Karpas-422 (cell line): ENCODE data around the gene MAGT1. TPM values are rescaled to one million over a fixed set of nuclear protein-coding genes. Genes with fewer than 3 reads are reported as not detected.
"Not testable (repeated sequence)": the region's sequence is repeated elsewhere in the genome, so short reads cannot be mapped to it uniquely, and the experiment has no call there.

ENCODE experiments used
- DNase-seq: peaks from one replicate; pipeline ENCODE4 v3.0.0-alpha.2; 2015
- H2AFZ ChIP-seq: fragments of 200-600 bp; sonication (generic); 2 replicates; pipeline ENCODE4 v1.6.1; 2014; ENCODE audit warnings: antibody characterized with exemption, low read length, mixed read lengths
- H3K27ac ChIP-seq: fragments of 200-600 bp; sonication (generic); 2 replicates; pipeline ENCODE4 v1.5.1; 2014; ENCODE audit warnings: mild to moderate bottlenecking, low read length, moderate library complexity
- H3K27me3 ChIP-seq: fragments of 200-600 bp; sonication (generic); 2 replicates; pipeline ENCODE4 v1.6.1; 2014; ENCODE audit warnings: low read length, mixed read lengths
- H3K36me3 ChIP-seq: fragments of 200-600 bp; sonication (generic); 2 replicates; pipeline ENCODE4 v1.6.1; 2014; ENCODE audit warnings: low read length, mixed read lengths; ENCODE audit not compliant: insufficient read depth
- H3K4me1 ChIP-seq: fragments of 200-600 bp; sonication (generic); 2 replicates; pipeline ENCODE4 v1.6.1; 2014; ENCODE audit warnings: mild to moderate bottlenecking, low read length, mixed read lengths
- H3K4me2 ChIP-seq: fragments of 200-600 bp; sonication (generic); 2 replicates; pipeline ENCODE4 v1.6.1; 2014; ENCODE audit warnings: low read length, low read depth, mild to moderate bottlenecking; ENCODE audit not compliant: poor library complexity, severe bottlenecking
- H3K4me3 ChIP-seq: fragments of 200-600 bp; sonication (generic); 2 replicates; pipeline ENCODE4 v1.5.1; 2014; ENCODE audit warnings: mild to moderate bottlenecking, antibody characterized with exemption, low read length, mixed read lengths
- H3K79me2 ChIP-seq: fragments of 200-600 bp; sonication (generic); 2 replicates; pipeline ENCODE4 v1.6.1; 2014; ENCODE audit warnings: mild to moderate bottlenecking, low read length, mixed read lengths
- H3K9ac ChIP-seq: fragments of 200-600 bp; sonication (generic); 2 replicates; pipeline ENCODE4 v1.6.0; 2014; ENCODE audit warnings: low read length
- H3K9me2 ChIP-seq: fragments of 200-600 bp; sonication (generic), shearing (Covaris generic); replicated peaks from 2 replicates; pipeline ENCODE4 v1.6.0; 2014; ENCODE audit warnings: mild to moderate bottlenecking, low read length, moderate library complexity; ENCODE audit not compliant: insufficient read depth
- H3K9me3 ChIP-seq: fragments of 300-700, 200-600 bp; sonication (generic); 2 replicates; pipeline ENCODE4 v1.6.1; 2014; ENCODE audit warnings: low read length, mixed read lengths
- H4K20me1 ChIP-seq: fragments of 200-600 bp; sonication (generic); 2 replicates; pipeline ENCODE4 v1.6.1; 2014; ENCODE audit warnings: mild to moderate bottlenecking, antibody characterized with exemption, low read length, low read depth; ENCODE audit not compliant: insufficient read depth
- total RNA-seq: library from RNA; depleted of rRNA; stranded (reverse); fragments of >200 nt; shearing (Covaris generic); gene quantifications from 2 replicates; pipeline ENCODE4 v1.2.3, GENCODE V29; 2014; ENCODE audit warnings: low replicate concordance

MAGT1 gene
- total RNA-seq, 1 experiment from 2014 or later: 78.5 TPM

DNA sequence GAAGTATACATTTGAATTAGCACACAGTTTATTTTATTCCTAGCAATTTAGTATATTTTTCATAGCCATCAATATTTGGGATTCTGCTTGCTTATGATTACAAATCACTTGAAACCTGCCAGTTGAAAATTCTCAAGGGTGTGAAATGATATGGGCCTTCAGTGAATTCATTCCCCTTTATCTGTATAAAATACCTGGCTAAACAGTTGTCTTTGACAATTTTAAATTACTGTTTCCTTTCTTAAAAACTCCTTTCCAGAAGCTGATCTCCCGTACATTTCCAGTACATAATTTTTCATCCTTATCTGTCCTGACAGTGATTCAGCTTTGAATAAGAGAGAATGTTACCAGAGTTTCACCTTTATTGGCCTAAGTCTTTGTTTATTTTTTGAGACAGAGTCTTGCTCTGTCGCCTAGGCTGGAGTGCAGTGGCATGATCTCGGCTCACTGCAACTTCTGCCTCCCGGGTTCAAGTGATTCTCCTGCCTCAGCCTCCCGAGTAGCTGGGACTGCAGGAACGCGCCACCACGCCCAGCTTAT is 29.2 kb upstream of the MAGT1 start:
- Histone ChIP-seq H3K36me3 (no peaks in the 10 kb centered on the region), H3K4me3 (no peak overlapping the region), H3K9me2 (no peaks in the 10 kb centered on the region), H3K4me1 (peaks cover 7% of the 10 kb centered on the region), H3K9ac (no peak overlapping the region), H3K27ac (no peak overlapping the region), H3K9me3 (no peaks in the 10 kb centered on the region), H4K20me1 (no peaks in the 10 kb centered on the region), H3K27me3 (no peaks in the 10 kb centered on the region), H2AFZ (no peak overlapping the region), H3K79me2 (no peaks in the 10 kb centered on the region), H3K4me2 (no peak overlapping the region)
- DNase-seq: no peak

DNA sequence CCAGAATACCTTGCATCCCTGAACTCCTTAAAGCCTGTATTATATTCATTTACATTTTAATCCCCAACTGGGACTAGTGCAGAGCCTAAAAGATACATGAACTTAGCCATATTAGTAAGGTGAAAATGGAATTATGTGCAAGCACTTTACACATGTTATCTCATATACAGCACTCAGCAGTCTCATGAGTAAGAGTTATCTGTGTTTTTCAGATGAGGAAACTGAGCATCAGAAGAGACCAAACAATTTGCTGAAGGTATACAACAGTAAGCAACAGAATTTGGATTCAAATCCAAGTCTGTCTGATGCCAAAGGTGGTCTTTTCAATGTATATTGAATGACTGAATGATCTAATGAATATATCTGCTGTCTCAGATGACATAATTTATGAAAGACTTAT is 27.6 kb upstream of the MAGT1 start:
- H2AFZ ChIP-seq: no peak overlapping the region
- no peak overlapping the region for H3K4me2 ChIP-seq
- H3K9me3 ChIP-seq: no peaks in the 10 kb centered on the region
- DNase-seq: no peak
- H3K36me3 ChIP-seq: no peaks in the 10 kb centered on the region
- no peaks in the 10 kb centered on the region for H3K9me2 ChIP-seq
- no peak overlapping the region for H3K9ac ChIP-seq
- H3K79me2 ChIP-seq: no peaks in the 10 kb centered on the region
- peaks cover 7% of the 10 kb centered on the region for H3K4me1 ChIP-seq
- no peaks in the 10 kb centered on the region for H3K27me3 ChIP-seq
- no peaks in the 10 kb centered on the region for H4K20me1 ChIP-seq
- no peak overlapping the region for H3K4me3 ChIP-seq
- no peak overlapping the region for H3K27ac ChIP-seq

DNA sequence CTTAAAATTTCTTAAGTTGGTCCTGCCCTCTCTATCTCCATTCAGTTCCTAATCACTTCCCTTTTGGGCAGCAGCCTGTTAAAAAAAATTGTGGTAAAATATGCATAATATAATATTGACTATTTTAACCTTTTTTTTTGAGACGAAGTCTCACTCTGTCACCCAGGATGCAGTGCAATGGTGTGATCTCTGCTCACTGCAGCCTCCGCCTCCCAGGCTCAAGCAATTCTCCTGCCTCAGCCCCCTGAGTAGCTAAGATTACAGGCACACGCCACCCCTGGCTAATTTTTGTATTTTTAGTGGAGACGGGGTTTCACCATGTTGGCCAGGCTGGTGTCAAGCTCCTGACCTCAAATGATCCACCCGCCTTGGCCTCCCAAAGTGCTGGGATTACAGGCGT is 24.1 kb upstream of the MAGT1 start:
- H3K27ac ChIP-seq, H3K4me2 ChIP-seq, H3K9me3 ChIP-seq, H3K9ac ChIP-seq, H4K20me1 ChIP-seq, H3K4me3 ChIP-seq, H2AFZ ChIP-seq, H3K9me2 ChIP-seq, DNase-seq, H3K27me3 ChIP-seq, H3K4me1 ChIP-seq, H3K79me2 ChIP-seq, H3K36me3 ChIP-seq: not testable (repeated sequence)

DNA sequence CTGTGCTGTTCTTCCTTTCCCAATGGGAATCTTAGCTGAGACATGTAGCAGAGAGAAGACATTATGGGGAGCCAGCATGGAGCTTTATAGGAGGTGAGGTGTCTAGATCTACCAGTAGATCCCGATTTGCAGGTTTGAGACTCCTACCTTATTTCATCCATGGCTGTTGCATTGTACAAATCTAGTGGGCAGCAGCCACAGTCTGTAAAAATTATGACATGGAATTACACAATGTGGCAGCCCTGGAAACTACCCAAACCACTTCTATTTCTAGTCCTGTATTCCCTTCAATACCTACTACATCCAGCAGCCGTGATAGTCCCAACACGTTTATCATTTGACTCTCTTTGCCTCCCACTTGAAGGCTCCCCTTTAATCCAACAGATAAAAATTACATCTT is 23.3 kb upstream of the MAGT1 start:
- H2AFZ ChIP-seq: no peak overlapping the region
- DNase-seq: no peak
- no peak overlapping the region for H3K9ac ChIP-seq

DNA sequence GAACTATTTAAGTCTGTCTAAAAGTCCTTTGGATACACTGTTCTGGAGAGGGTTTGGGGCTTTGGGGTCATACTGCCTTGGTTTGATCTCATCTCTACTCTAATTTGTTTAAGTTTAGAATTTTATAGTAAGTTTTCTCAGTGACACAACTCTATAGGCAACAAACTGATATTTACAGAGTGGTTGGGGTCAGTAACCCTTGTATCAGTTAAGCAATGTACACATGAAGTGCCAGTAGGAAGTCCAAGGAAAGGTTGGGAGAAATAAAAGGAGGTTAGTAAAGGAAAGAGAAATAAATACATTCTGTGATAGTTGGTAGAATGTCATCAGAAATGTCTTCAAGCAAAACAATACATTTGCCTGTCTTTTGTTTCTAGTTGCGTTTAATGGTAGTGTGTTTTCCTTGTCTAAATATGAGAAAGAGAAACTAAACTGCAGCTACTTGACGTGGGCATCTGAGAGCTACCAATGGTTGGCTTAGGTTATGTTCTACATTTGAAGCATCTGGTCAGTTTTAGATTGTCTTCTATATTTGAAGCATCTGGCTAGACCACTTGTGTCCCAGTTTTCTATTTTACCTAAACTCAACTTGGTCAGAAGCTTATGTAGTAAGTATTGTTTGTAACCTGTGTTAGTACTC is 22.2 kb upstream of the MAGT1 start:
- Histone ChIP-seq H3K79me2 (no peaks in the 10 kb centered on the region), H3K27ac (no peak overlapping the region), H3K36me3 (no peaks in the 10 kb centered on the region), H3K9me3 (no peaks in the 10 kb centered on the region), H3K9me2 (no peaks in the 10 kb centered on the region), H3K4me3 (no peak overlapping the region), H3K4me2 (no peak overlapping the region), H2AFZ (no peak overlapping the region), H3K27me3 (no peaks in the 10 kb centered on the region), H3K4me1 (peaks cover 3% of the 10 kb centered on the region; the same call in 1 of the 2 replicates), H3K9ac (no peak overlapping the region), H4K20me1 (no peaks in the 10 kb centered on the region)
- DNase-seq: no peak

More for the DNA sequence above, 23.3 kb upstream of the MAGT1 start:
- H3K79me2 ChIP-seq: no peaks in the 10 kb centered on the region
- H3K4me1 ChIP-seq: no peaks in the 10 kb centered on the region
- H3K4me3 ChIP-seq: no peak overlapping the region
- no peak overlapping the region for H3K4me2 ChIP-seq
- no peak overlapping the region for H3K27ac ChIP-seq
- H3K9me3 ChIP-seq: no peaks in the 10 kb centered on the region
- H3K9me2 ChIP-seq: no peaks in the 10 kb centered on the region
- no peaks in the 10 kb centered on the region for H3K36me3 ChIP-seq
- no peaks in the 10 kb centered on the region for H3K27me3 ChIP-seq
- no peaks in the 10 kb centered on the region for H4K20me1 ChIP-seq

DNA sequence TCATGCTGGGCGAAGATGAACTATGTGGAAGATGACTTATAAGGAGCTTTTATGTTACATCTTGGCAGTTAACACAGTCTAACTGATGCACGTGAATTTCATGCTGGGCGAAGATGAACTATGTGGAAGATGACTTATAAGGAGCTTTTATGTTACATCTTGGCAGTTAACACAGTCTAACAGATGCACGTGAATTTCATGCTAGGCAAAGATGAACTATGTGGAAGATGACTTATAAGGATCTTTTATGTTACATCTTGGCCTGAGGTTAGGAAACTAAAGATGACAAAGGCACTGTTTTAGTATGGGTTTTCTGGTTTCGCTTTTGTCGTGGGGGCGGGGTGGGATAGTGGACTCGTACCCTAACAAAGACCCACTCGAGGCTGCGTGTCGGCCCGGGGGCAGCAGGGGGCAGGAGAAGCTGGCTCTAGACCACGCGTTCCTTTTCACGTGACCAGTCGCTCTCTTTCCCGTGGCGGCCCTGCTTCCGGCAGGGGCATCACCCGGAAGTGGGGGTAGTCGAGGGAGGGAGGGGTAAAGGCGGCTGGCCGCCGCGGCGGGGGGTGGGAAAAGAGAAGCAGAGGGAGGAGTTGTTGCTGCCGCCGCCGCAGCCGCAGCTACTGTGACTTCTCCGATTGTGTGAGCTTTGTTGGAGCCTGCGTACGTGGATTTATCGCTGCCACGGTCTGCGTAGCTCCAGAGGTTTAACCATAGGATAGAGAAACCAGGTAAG is 15.0 kb upstream of the MAGT1 start, which contains the start of gene ATP7A:
Gene ATP7A, plus strand, starts transcription at position 586 of the 733 bp plus-strand sequence. CDS start 60,949 bp downstream, outside the sequence.
- peak within 1 kb of the TSS; percentile 73 for H3K9ac ChIP-seq
- H3K4me2 ChIP-seq: peak within 1 kb of the TSS; percentile 69

DNA sequence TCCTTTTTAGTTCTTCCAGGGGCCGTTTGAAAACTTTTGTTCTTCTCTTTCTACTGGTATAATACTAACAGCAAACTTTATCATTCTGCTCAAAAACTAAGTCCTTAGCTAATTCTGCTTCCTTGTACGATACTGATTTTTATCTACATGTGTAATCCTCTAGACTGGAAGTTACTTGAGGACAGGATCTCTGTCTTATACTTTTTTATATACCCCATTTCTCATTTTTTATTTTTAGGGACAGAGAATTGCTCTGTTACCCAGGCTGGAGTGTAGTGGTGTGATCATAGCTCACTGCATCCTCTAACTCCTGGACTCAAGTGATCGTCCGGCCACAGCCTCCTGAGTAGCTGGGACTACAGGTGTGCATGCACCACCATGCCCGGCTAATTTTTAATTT is 6.3 kb upstream of the MAGT1 start:
- no peak for DNase-seq
- H4K20me1 ChIP-seq: no peaks in the 10 kb centered on the region
- peak overlapping the region; percentile 70 for H3K4me2 ChIP-seq
- H2AFZ ChIP-seq: no peak overlapping the region
- H3K27ac ChIP-seq: no peak overlapping the region
- no peaks in the 10 kb centered on the region for H3K27me3 ChIP-seq
- peaks cover 35% of the 10 kb centered on the region for H3K79me2 ChIP-seq
- H3K9me3 ChIP-seq: no peaks in the 10 kb centered on the region
- no peak overlapping the region for H3K9ac ChIP-seq
- H3K36me3 ChIP-seq: peaks cover 19% of the 10 kb centered on the region; the same call in 1 of the 2 replicates
- no peaks in the 10 kb centered on the region for H3K9me2 ChIP-seq
- H3K4me1 ChIP-seq: peaks cover 10% of the 10 kb centered on the region
- H3K4me3 ChIP-seq: peak overlapping the region; percentile 86; the same call in 1 of the 2 replicates

More for the DNA sequence above, 15.0 kb upstream of the MAGT1 start, which contains the start of gene ATP7A:
- DNase-seq: peak; percentile 95
- no peaks in the 10 kb centered on the region for H3K9me2 ChIP-seq
- H3K36me3 ChIP-seq: no peaks in the 10 kb centered on the region
- H3K27me3 ChIP-seq: no peaks in the 10 kb centered on the region
- no peak within 1 kb of the TSS; the same call in 1 of the 2 replicates for H3K27ac ChIP-seq
- no peaks in the 10 kb centered on the region for H4K20me1 ChIP-seq
- peak within 1 kb of the TSS; percentile 88 for H2AFZ ChIP-seq
- H3K4me1 ChIP-seq: peaks cover 19% of the 10 kb centered on the region
- H3K9me3 ChIP-seq: no peaks in the 10 kb centered on the region
- H3K4me3 ChIP-seq: peak within 1 kb of the TSS; percentile 73
- no peaks in the 10 kb centered on the region for H3K79me2 ChIP-seq

DNA sequence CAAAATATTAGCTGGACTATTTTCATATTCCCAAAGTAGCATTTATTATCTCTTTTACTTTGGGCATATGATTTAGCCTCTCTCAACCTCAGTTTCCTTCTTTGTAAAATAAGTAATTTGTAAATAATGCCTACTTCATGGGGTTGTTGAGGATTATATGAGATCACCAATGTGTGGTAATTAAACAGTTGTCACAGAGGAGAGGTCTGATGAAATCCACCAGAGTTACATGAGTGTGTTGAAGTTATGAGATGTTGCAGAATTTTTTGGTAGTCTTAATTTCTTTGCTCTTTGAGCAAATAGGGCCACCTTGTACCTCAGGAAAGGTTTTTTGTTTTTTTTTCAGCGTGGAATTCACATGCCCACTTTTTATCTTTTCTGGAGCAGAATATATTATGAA is 5.5 kb upstream of the MAGT1 start:
- H3K27ac ChIP-seq: peak overlapping the region; percentile 88
- H3K4me3 ChIP-seq: peak overlapping the region; percentile 86
- H3K9me3 ChIP-seq: no peaks in the 10 kb centered on the region
- peaks cover 19% of the 10 kb centered on the region; the same call in 1 of the 2 replicates for H3K36me3 ChIP-seq
- DNase-seq: no peak
- peaks cover 10% of the 10 kb centered on the region for H3K4me1 ChIP-seq
- H3K4me2 ChIP-seq: peak overlapping the region; percentile 70
- no peak overlapping the region for H2AFZ ChIP-seq
- H4K20me1 ChIP-seq: no peaks in the 10 kb centered on the region
- peak overlapping the region; percentile 85 for H3K9ac ChIP-seq
- no peaks in the 10 kb centered on the region for H3K9me2 ChIP-seq
- H3K79me2 ChIP-seq: peaks cover 35% of the 10 kb centered on the region
- H3K27me3 ChIP-seq: no peaks in the 10 kb centered on the region
